ENCODE results near the gene RAG1.

- TF ChIP-seq EP300 (IDR thresholded peaks at IDR 0.05) (no peak), CTCF (IDR thresholded peaks at IDR 0.05) (no peak)
These were observed 37.0 kb upstream of the RAG1 start for GRCh38 chr11:36530840-36531239.

Measured in tibial nerve (tissue), 4 donors.